Measurements from ENCODE around the gene OR2S2. TPM values are rescaled to one million over a fixed set of nuclear protein-coding genes. Genes with fewer than 3 reads are reported as not detected.

OR2S2 gene
- total and polyA plus RNA-seq, 2 of the 4 experiments (the other 2 are of a cell fraction): 0.46 to 0.90 TPM

- ATAC-seq (ENCODE audit: low read depth): no peak
- Histone ChIP-seq H4K8ac (ENCODE audit: low read depth in 2 of 2, low read length in 2 of 2) (peak overlapping the region; percentile 47 to 49; a peak in 2 of 4 replicates), H3K27ac (ENCODE audit: insufficient read depth, low read length) (no peak overlapping the region), H3K4me2 (ENCODE audit: low read depth, low read length) (no peak overlapping the region), H3K4me1 (ENCODE audit: control insufficient read depth, insufficient read depth, low read length) (peaks cover 11% of the 10 kb centered on the region), H2BK5ac (ENCODE audit: low read depth, low read length, poor library complexity, severe bottlenecking) (peak overlapping the region; percentile 70), H3K18ac (ENCODE audit: low read depth, low read length) (peak overlapping the region; percentile 69; the same call in 1 of the 2 replicates), H3K79me1 (ENCODE audit: low read depth in 1 of 2, low read length in 2 of 2) (no peaks in the 10 kb centered on the region), H3K23ac (ENCODE audit: low read depth, low read length) (peak overlapping the region; percentile 48), H3K9me1 (ENCODE audit: insufficient read depth, low read length) (peaks cover 20% of the 10 kb centered on the region), H2BK15ac (ENCODE audit: low read depth, low read length) (peak overlapping the region; percentile 89; the same call in 2 of the 3 replicates), H4K91ac (ENCODE audit: insufficient read depth, low read depth, low read length) (peak overlapping the region; percentile 90), H3K56ac (ENCODE audit: extremely low read depth, insufficient read depth, low read length) (no peak overlapping the region), H2BK20ac (ENCODE audit: low read depth, low read length) (peak overlapping the region; percentile 92), H3K9ac (ENCODE audit: low read depth, low read length) (no peak overlapping the region), H2BK120ac (ENCODE audit: low read depth, low read length) (peak overlapping the region; percentile 94), H3K9me3 (ENCODE audit: control insufficient read depth, insufficient read depth, low read length) (no peaks in the 10 kb centered on the region), H4K20me1 (ENCODE audit: insufficient read depth, low read length) (no peaks in the 10 kb centered on the region), H2AFZ (replicated peaks; ENCODE audit: low read length, poor library complexity) (peak overlapping the region; percentile 54), H3K4ac (ENCODE audit: low read depth, low read length) (peak overlapping the region; percentile 69), H2AK5ac (ENCODE audit: low read depth, low read length) (peak overlapping the region; percentile 74; the same call in 1 of the 2 replicates), H3K14ac (replicated peaks; ENCODE audit: low read depth, low read length) (peak overlapping the region; percentile 75), H4K5ac (ENCODE audit: low read depth, low read length) (peak overlapping the region; percentile 78; the same call in 1 of the 2 replicates), H3K36me3 (ENCODE audit: control insufficient read depth, insufficient read depth, low read length) (no peaks in the 10 kb centered on the region), H3K27me3 (ENCODE audit: control insufficient read depth, insufficient read depth, low read length) (no peaks in the 10 kb centered on the region), H3K4me3 (ENCODE audit: insufficient read depth, low read depth, low read length) (no peak overlapping the region), H2AK9ac (replicated peaks; ENCODE audit: low read depth, low read length, poor library complexity) (peak overlapping the region; percentile 11)
- intact Hi-C loops (cut with micrococcal nuclease): no loop called here
- dilution Hi-C loops (cut with HindIII; ENCODE audit: low sequenced_read_pairs, unreplicated experiment): no loop called here
- CTCF ChIA-PET: no interaction called here
- DNase-seq: no peak
- POLR2A ChIA-PET (ENCODE audit: unreplicated experiment): no interaction called here
- WGBS, 2 experiments (ENCODE audit: extremely low coverage in 2 of 2, insufficient read length in 1 of 2): 100% methylated on average over 3 of the region's 9 CpGs; no CpG with 5 or more reads in 1 of the 2 experiments
- TF ChIP-seq, protein P1, sequence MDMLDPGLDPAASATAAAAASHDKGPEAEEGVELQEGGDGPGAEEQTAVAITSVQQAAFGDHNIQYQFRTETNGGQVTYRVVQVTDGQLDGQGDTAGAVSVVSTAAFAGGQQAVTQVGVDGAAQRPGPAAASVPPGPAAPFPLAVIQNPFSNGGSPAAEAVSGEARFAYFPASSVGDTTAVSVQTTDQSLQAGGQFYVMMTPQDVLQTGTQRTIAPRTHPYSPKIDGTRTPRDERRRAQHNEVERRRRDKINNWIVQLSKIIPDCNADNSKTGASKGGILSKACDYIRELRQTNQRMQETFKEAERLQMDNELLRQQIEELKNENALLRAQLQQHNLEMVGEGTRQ (IDR thresholded peaks at IDR 0.05; ENCODE audit: low read depth, low read length): no peak
- TF ChIP-seq, protein P2, sequence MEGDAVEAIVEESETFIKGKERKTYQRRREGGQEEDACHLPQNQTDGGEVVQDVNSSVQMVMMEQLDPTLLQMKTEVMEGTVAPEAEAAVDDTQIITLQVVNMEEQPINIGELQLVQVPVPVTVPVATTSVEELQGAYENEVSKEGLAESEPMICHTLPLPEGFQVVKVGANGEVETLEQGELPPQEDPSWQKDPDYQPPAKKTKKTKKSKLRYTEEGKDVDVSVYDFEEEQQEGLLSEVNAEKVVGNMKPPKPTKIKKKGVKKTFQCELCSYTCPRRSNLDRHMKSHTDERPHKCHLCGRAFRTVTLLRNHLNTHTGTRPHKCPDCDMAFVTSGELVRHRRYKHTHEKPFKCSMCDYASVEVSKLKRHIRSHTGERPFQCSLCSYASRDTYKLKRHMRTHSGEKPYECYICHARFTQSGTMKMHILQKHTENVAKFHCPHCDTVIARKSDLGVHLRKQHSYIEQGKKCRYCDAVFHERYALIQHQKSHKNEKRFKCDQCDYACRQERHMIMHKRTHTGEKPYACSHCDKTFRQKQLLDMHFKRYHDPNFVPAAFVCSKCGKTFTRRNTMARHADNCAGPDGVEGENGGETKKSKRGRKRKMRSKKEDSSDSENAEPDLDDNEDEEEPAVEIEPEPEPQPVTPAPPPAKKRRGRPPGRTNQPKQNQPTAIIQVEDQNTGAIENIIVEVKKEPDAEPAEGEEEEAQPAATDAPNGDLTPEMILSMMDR (conservative IDR thresholded peaks at IDR 0.05; ENCODE audit: low read depth, low read length): no peak
- no peak for TF ChIP-seq POLR2A (IDR thresholded peaks at IDR 0.05; ENCODE audit: low read depth, low read length)
- in situ Hi-C loops (cut with MboI; ENCODE audit: low sequenced_read_pairs): no loop called here
- BruUV-seq (replicated peaks): no TSS peak
Observed at GRCh38 chr9:35928591-35929452, 29.1 kb downstream of the OR2S2 start.

All from IMR-90 (cell line).